ENCODE data around the gene INPP5A.
"Not testable (repeated sequence)": the region's sequence is repeated elsewhere in the genome, so short reads cannot be mapped to it uniquely, and the experiment has no call there.

Gene INPP5A

DNA sequence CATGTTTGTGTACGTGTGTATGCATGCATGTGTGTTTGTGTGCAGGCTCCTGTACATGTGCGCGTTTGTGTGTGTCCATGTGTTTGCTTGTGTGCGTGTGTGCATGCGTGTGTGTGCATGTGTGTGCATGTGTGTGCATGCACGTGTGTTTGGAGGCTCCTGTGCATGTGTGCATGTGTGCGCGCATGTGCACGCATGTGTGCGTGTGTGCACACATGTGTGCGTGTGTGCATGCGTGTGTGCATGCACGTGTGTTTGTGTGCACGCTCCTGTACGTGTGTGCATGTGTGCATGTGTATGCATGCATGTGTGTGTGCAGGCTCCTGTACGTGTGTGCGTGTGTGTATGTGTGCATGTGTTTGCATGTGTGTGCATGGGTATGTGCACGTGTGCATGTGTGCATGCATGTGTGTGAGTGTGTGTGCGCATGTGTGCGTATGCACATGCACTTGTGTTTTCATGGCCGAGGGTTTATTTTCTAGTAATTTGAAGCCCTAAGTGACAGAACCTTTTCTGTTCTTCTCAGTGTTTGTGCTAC lies 59.2 kb downstream of the INPP5A start:
- TF ChIP-seq GABPA (IDR thresholded peaks at IDR 0.05; ENCODE audit: low read depth) = no peak
- no peak overlapping the region for H3K27ac ChIP-seq (replicated peaks)
- no peaks in the 10 kb centered on the region for H3K27me3 ChIP-seq (ENCODE audit: insufficient read depth, poor library complexity, severe bottlenecking)
- no peak for DNase-seq (ENCODE audit: low read depth in 1 of 2, low spot score in 1 of 2)
- H3K4me3 ChIP-seq (replicated peaks; ENCODE audit: insufficient read depth, low read length) = no peak overlapping the region

DNA sequence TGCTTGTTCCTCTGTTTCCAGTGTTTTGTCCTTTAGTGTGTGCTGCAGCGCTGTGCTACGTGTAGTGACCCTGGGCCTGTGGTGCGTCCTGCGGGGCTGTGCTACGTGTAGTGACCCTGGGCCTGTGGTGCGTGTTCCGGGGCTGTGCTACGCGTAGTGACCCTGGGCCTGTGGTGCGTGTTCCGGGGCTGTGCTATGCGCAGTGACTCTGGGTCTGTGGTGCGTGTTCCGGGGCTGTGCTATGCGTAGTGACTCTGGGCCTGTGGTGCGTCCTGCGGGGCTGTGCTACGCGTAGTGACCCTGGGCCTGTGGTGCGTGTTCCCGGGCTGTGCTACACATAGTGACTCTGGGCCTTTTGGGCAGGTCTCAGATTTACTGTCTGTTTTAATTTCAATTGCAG lies 60.1 kb downstream of the INPP5A start:
- no peak for TF ChIP-seq POLR2AphosphoS5 (IDR thresholded peaks at IDR 0.05; ENCODE audit: low read depth)
- no peak for TF ChIP-seq SPI1 (IDR thresholded peaks at IDR 0.05; ENCODE audit: borderline replicate concordance, low read depth)
- TF ChIP-seq, protein P1, sequence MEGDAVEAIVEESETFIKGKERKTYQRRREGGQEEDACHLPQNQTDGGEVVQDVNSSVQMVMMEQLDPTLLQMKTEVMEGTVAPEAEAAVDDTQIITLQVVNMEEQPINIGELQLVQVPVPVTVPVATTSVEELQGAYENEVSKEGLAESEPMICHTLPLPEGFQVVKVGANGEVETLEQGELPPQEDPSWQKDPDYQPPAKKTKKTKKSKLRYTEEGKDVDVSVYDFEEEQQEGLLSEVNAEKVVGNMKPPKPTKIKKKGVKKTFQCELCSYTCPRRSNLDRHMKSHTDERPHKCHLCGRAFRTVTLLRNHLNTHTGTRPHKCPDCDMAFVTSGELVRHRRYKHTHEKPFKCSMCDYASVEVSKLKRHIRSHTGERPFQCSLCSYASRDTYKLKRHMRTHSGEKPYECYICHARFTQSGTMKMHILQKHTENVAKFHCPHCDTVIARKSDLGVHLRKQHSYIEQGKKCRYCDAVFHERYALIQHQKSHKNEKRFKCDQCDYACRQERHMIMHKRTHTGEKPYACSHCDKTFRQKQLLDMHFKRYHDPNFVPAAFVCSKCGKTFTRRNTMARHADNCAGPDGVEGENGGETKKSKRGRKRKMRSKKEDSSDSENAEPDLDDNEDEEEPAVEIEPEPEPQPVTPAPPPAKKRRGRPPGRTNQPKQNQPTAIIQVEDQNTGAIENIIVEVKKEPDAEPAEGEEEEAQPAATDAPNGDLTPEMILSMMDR (IDR thresholded peaks at IDR 0.05; ENCODE audit: insufficient read depth, low read length) = no peak
- TF ChIP-seq, protein P2, sequence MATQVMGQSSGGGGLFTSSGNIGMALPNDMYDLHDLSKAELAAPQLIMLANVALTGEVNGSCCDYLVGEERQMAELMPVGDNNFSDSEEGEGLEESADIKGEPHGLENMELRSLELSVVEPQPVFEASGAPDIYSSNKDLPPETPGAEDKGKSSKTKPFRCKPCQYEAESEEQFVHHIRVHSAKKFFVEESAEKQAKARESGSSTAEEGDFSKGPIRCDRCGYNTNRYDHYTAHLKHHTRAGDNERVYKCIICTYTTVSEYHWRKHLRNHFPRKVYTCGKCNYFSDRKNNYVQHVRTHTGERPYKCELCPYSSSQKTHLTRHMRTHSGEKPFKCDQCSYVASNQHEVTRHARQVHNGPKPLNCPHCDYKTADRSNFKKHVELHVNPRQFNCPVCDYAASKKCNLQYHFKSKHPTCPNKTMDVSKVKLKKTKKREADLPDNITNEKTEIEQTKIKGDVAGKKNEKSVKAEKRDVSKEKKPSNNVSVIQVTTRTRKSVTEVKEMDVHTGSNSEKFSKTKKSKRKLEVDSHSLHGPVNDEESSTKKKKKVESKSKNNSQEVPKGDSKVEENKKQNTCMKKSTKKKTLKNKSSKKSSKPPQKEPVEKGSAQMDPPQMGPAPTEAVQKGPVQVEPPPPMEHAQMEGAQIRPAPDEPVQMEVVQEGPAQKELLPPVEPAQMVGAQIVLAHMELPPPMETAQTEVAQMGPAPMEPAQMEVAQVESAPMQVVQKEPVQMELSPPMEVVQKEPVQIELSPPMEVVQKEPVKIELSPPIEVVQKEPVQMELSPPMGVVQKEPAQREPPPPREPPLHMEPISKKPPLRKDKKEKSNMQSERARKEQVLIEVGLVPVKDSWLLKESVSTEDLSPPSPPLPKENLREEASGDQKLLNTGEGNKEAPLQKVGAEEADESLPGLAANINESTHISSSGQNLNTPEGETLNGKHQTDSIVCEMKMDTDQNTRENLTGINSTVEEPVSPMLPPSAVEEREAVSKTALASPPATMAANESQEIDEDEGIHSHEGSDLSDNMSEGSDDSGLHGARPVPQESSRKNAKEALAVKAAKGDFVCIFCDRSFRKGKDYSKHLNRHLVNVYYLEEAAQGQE (IDR thresholded peaks at IDR 0.05; ENCODE audit: insufficient replicate concordance, low read depth) = no peak
- TF ChIP-seq GABPA (IDR thresholded peaks at IDR 0.05; ENCODE audit: low read depth) = no peak
- H3K4me3 ChIP-seq (replicated peaks; ENCODE audit: insufficient read depth, low read length) = no peak overlapping the region
- H3K27ac ChIP-seq (replicated peaks) = no peak overlapping the region
- no peak for DNase-seq (ENCODE audit: low read depth in 1 of 2, low spot score in 1 of 2)
- H3K27me3 ChIP-seq (ENCODE audit: insufficient read depth, poor library complexity, severe bottlenecking) = no peaks in the 10 kb centered on the region

DNA sequence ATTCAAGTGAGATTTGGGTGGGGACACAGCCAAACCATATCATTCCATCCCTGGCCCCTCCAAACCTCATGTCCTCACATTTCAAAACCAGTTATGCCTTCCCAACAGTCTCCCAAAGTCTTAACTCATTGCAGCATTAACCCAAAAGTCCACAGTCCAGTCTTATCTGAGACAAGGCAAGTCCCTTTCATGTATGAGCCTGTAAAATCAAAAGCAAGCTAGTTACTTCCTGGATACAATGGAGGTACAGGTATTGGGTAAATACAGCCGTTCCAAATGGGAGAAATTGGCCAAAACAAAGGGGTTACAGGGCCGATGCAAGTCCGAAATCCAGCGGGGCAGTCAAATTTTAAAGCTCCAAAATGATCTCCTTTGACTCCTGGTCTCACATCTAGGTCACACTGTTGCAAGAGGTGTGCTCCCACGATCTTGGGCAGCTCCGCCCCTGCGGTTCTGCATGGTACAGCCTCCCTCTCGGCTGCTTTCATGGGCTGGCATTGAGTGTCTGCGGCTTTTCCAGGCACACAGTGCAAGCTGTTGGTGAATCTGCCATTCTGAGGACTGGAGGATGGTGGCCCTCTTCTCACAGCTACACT lies 61.5 kb downstream of the INPP5A start:
- not testable (repeated sequence) for H3K27me3 ChIP-seq (ENCODE audit: insufficient read depth, poor library complexity, severe bottlenecking); H3K4me3 ChIP-seq (replicated peaks; ENCODE audit: insufficient read depth, low read length); H3K27ac ChIP-seq (replicated peaks); DNase-seq (ENCODE audit: low read depth in 1 of 2, low spot score in 1 of 2)

DNA sequence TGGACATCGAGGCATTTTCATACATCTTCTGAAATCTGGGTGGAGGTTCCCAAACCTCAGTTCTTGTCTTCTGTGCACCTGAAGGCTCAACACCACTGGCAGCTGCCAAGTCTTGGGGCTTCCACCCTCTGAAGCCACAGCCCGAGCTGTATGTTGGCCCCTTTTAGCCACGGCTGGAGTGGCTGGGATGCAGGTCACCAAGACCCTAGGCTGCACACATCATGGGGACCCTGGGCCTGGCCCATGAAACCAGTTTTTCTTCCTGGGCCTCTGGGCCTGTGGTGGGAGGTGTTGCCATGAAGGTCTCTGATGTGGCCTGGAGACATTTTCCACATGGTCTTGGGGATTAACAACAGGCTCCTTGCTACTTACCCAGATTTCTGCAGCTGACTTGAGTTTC lies 62.1 kb downstream of the INPP5A start:
- Histone ChIP-seq H3K4me3 (replicated peaks; ENCODE audit: insufficient read depth, low read length) (no peak overlapping the region), H3K27ac (replicated peaks) (no peak overlapping the region), H3K27me3 (ENCODE audit: insufficient read depth, poor library complexity, severe bottlenecking) (no peaks in the 10 kb centered on the region)
- TF ChIP-seq, protein P2 (IDR thresholded peaks at IDR 0.05; ENCODE audit: insufficient replicate concordance, low read depth) = no peak
- no peak for TF ChIP-seq GABPA (IDR thresholded peaks at IDR 0.05; ENCODE audit: low read depth)
- TF ChIP-seq, protein P1 (IDR thresholded peaks at IDR 0.05; ENCODE audit: insufficient read depth, low read length) = no peak
- TF ChIP-seq POLR2AphosphoS5 (IDR thresholded peaks at IDR 0.05; ENCODE audit: low read depth) = no peak
- TF ChIP-seq SPI1 (IDR thresholded peaks at IDR 0.05; ENCODE audit: borderline replicate concordance, low read depth) = no peak
- DNase-seq (ENCODE audit: low read depth in 1 of 2, low spot score in 1 of 2) = no peak

DNA sequence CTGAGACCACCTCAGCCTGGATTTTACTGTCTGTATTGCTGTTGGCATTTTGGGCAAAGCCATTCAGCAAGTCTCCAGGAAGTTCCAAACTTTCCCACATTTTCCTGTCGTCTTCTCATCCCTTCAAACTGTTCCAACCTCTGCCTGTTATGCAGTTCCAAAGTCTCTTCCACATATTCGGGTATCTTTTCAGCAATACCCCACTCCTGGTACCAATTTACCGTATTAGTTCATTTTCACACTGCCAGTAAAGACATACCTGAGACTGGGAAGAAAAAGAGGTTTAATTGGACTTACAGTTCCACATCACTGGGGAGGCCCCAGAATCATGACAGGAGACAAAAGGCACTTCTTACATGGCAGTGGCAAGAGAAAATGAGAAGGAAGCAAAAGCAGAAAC lies 62.8 kb downstream of the INPP5A start:
- Histone ChIP-seq H3K27me3 (ENCODE audit: insufficient read depth, poor library complexity, severe bottlenecking) (no peaks in the 10 kb centered on the region), H3K27ac (replicated peaks) (no peak overlapping the region), H3K4me3 (replicated peaks; ENCODE audit: insufficient read depth, low read length) (no peak overlapping the region)
- no peak for DNase-seq (ENCODE audit: low read depth in 1 of 2, low spot score in 1 of 2)
- TF ChIP-seq SPI1 (IDR thresholded peaks at IDR 0.05; ENCODE audit: borderline replicate concordance, low read depth) (no peak), POLR2AphosphoS5 (IDR thresholded peaks at IDR 0.05; ENCODE audit: low read depth) (no peak)
- TF ChIP-seq, protein P2 (IDR thresholded peaks at IDR 0.05; ENCODE audit: insufficient replicate concordance, low read depth) = no peak
- TF ChIP-seq, protein P1 (IDR thresholded peaks at IDR 0.05; ENCODE audit: insufficient read depth, low read length) = no peak
